Measurements from ENCODE around the gene FKRP. TPM values are rescaled to one million over a fixed set of nuclear protein-coding genes. Genes with fewer than 3 reads are reported as not detected.
"Not testable (repeated sequence)": the region's sequence is repeated elsewhere in the genome, so short reads cannot be mapped to it uniquely, and the experiment has no call there.

The FKRP gene
- total and polyA plus RNA-seq, 11 donors = 13.9 to 25.1 (median 19.8) TPM

DNA sequence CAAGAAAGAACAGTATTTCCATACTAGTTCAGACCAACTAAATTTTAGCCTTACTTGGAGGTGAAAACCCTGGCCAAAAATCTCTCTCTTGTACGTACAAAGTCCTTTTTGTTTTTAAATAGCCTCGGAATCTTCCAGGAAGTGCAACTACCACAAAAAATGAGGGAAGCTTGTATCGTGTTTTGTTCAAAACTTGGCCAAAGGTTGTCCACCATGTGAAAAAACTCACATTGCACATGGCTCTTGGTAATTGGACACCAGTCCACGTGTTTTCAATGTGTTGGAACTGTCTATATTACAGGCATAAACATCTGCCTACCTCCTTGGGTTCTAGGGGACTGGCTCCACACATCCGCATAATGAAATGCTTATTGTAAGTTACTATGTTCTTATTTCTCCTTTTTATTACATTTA, 15.6 kb downstream of the FKRP start:
- H3K9me3 ChIP-seq = no peaks in the 10 kb centered on the region
- ATAC-seq (no peak), DNase-seq (no peak)
- H3K4me1 ChIP-seq = peaks cover 0 to 27% (median 5%) of the 10 kb centered on the region in 12 donors
- H3K36me3 ChIP-seq = peaks cover 0 to 15% (median 7%) of the 10 kb centered on the region in 9 donors
- intact Hi-C loops (cut with DNase I) = loop anchor here in 3 of 10 donors (5.0 to 10.0 kb wide), 2 partner anchors 61 to 233 kb away; no protein-coding TSS in a partner anchor
- H3K27me3 ChIP-seq = no peaks in the 10 kb centered on the region
- TF ChIP-seq POLR2A (IDR thresholded peaks at IDR 0.05) (no peak), CTCF (IDR thresholded peaks at IDR 0.05) (no peak)
- 64 to 73% (median 69%) methylated on average over 5 of the region's 5 CpGs for WGBS, 4 donors
- peak overlapping the region in 3 of 12 donors; percentile 9 to 52 (median 38) for H3K27ac ChIP-seq
- H3K4me3 ChIP-seq = no peak overlapping the region

DNA sequence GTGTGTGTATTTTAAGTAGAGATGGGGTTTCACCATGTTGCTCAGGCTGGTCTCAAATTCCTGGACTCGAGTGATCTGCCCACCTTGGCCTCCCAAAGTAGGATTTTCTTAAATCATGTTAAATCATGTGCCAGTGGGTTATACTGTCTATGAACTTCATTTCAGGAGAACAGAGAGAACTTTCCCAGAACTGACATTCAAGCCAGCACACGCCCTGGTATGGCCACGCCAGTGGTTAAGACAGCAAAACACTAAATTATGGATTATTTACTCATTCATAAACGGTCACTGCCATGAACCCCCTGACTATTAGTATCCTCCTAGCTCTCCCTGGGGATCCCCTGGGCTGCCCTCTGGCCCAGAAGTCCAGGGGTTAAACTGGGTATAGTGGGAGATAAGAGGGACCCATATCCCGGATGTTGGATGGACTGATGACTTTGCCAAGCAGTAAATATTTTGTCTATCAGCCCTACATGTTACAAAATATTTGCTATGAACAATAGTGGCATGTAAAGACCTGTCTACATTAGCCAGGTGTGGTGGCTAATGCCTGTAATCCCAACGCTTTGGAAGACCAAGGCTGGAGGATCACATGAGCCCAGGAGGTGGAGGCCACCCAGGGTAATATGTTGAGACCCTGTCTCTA, 16.5 kb downstream of the FKRP start:
- ATAC-seq (no peak), DNase-seq (no peak)
- Histone ChIP-seq H3K27me3 (no peaks in the 10 kb centered on the region), H3K4me1 (peaks cover 0 to 23% (median 2%) of the 10 kb centered on the region in 12 donors), H3K9me3 (no peaks in the 10 kb centered on the region), H3K36me3 (peaks cover 0 to 8% (median 0%) of the 10 kb centered on the region in 9 donors), H3K27ac (no peak overlapping the region), H3K4me3 (no peak overlapping the region)
- TF ChIP-seq POLR2A (IDR thresholded peaks at IDR 0.05) (no peak), CTCF (IDR thresholded peaks at IDR 0.05) (no peak)
- 80 to 89% (median 88%) methylated on average over 6 of the region's 6 CpGs for WGBS, 4 donors
- intact Hi-C loops (cut with DNase I) = loop anchor here in 3 of 10 donors (5.0 to 10.0 kb wide), 2 partner anchors 60 to 232 kb away; no protein-coding TSS in a partner anchor

GRCh38 chr19:46764817-46765291, 19.0 kb downstream of the FKRP start:
- no peak for DNase-seq
- ATAC-seq = peak; percentile 53 to 83 (median 73)
- TF ChIP-seq POLR2A (IDR thresholded peaks at IDR 0.05) (no peak), CTCF (IDR thresholded peaks at IDR 0.05) (no peak)
- no peak overlapping the region for H3K27ac ChIP-seq
- WGBS, 4 donors = 58 to 66% (median 60%) methylated on average over 11 of the region's 11 CpGs
- no peaks in the 10 kb centered on the region for H3K36me3 ChIP-seq
- intact Hi-C loops (cut with DNase I) = loop anchor here in 3 of 10 donors (5.0 to 10.0 kb wide), 2 partner anchors 57 to 230 kb away; no protein-coding TSS in a partner anchor
- no peaks in the 10 kb centered on the region for H3K27me3 ChIP-seq
- no peak overlapping the region for H3K4me3 ChIP-seq
- peaks cover 0 to 24% (median 3%) of the 10 kb centered on the region in 12 donors for H3K4me1 ChIP-seq
- H3K9me3 ChIP-seq = no peaks in the 10 kb centered on the region

- intact Hi-C loops (cut with DNase I) = loop anchor here in 2 of 10 donors (10.0 kb wide), 1 partner anchor 228 kb away; no protein-coding TSS in a partner anchor
- Histone ChIP-seq H3K4me3 (no peak overlapping the region), H3K27me3 (no peaks in the 10 kb centered on the region), H3K9me3 (no peaks in the 10 kb centered on the region), H3K36me3 (no peaks in the 10 kb centered on the region), H3K4me1 (peaks cover 0 to 20% (median 0%) of the 10 kb centered on the region in 12 donors), H3K27ac (no peak overlapping the region)
- WGBS, 4 donors = 56 to 63% (median 60%) methylated on average over 17 to 18 of the region's 18 CpGs
- peak in 2 of 5 donors; percentile 29 to 70 for DNase-seq
- peak in 2 of 4 donors; percentile 45 to 55 for ATAC-seq
- no peak for TF ChIP-seq POLR2A (IDR thresholded peaks at IDR 0.05)
- peak; percentile 40 to 68 (median 56) for TF ChIP-seq CTCF (IDR thresholded peaks at IDR 0.05)
Observed at GRCh38 chr19:46766569-46767317, 20.9 kb downstream of the FKRP start.

DNA sequence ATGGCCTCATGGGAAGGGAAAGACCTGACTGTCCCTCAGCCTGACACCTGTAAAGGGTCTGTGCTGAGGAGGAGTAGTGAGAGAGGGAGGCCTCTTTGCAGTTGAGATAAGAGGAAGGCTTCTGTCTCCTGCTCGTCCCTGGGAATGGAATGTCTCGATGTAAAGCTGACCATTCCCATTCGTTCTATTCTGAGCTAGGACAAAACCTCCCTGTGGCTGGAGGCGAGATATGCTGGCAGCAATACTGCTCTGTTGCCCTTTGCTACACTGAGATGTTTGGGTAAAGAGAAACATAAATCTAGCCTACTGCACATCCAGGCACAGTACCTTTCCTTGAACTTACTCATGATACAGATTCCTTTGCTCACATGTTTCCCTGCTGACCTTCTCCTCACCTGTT, 22.9 kb downstream of the FKRP start:
- not testable (repeated sequence) for H3K36me3 ChIP-seq, DNase-seq, H3K9me3 ChIP-seq, H3K27me3 ChIP-seq, H3K4me3 ChIP-seq, ATAC-seq
- peak overlapping the region in 11 of 12 donors; percentile 14 to 74 (median 64) for H3K27ac ChIP-seq
- H3K4me1 ChIP-seq = peaks cover 0 to 20% (median 0%) of the 10 kb centered on the region in 12 donors
- 35 to 45% (median 36%) methylated on average over 4 of the region's 4 CpGs for WGBS, 4 donors
- intact Hi-C loops (cut with DNase I) = loop anchor here in 2 of 10 donors (10.0 kb wide), 1 partner anchor 226 kb away; no protein-coding TSS in a partner anchor

Data from heart left ventricle (tissue), 16 donors.